Measurements from ENCODE around the gene HBA1. TPM values are rescaled to one million over a fixed set of nuclear protein-coding genes. Genes with fewer than 3 reads are reported as not detected.
"Not testable (repeated sequence)": the region's sequence is repeated elsewhere in the genome, so short reads cannot be mapped to it uniquely, and the experiment has no call there.

HBA1 gene
- polyA plus RNA-seq, 12 donors = 512 to 13,335 (median 2,461) TPM

GRCh38 chr16:153129-153521 is 23.4 kb upstream of the HBA1 start:
- DNase-seq = not testable (repeated sequence)

- not testable (repeated sequence) for DNase-seq
These were observed 22.8 kb upstream of the HBA1 start for GRCh38 chr16:153550-154216.

DNA sequence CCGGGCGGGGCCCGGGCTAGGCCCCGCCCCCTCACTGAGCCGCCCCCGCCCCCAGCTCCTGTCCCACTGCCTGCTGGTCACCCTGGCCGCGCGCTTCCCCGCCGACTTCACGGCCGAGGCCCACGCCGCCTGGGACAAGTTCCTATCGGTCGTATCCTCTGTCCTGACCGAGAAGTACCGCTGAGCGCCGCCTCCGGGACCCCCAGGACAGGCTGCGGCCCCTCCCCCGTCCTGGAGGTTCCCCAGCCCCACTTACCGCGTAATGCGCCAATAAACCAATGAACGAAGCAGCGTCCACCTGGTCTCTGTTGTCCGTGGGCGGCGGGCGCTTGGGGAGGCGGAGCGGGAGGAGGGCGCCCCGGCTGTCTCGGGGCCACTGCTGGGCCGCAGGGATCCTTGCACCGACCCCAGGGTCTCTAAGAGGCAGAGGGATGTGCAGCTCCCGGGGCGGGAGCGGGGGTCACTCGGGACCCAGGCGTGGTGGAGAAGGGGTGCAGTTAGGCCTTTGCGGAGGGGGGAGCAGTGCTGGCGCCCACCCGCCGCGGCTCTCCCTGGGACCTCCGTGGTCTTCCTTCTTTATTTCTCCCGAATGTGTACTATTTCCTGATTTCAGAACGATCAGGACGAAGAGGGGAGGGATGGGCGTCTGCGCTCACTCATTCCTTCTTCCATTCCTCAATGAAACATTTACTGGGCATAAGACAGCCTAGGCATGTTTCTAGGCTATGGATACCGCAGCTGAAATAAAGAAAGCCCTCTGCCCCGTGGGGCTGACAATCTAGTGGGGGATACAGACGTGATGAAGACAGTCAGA is 22.1 kb upstream of the HBA1 start:
- DNase-seq = peak; percentile 34

- DNase-seq = no peak
These were observed 21.5 kb upstream of the HBA1 start for GRCh38 chr16:155031-155398.

- DNase-seq = no peak
These were observed 17.2 kb upstream of the HBA1 start for GRCh38 chr16:159136-159849.

GRCh38 chr16:160242-160641 is 16.2 kb upstream of the HBA1 start:
- not testable (repeated sequence) for DNase-seq

DNA sequence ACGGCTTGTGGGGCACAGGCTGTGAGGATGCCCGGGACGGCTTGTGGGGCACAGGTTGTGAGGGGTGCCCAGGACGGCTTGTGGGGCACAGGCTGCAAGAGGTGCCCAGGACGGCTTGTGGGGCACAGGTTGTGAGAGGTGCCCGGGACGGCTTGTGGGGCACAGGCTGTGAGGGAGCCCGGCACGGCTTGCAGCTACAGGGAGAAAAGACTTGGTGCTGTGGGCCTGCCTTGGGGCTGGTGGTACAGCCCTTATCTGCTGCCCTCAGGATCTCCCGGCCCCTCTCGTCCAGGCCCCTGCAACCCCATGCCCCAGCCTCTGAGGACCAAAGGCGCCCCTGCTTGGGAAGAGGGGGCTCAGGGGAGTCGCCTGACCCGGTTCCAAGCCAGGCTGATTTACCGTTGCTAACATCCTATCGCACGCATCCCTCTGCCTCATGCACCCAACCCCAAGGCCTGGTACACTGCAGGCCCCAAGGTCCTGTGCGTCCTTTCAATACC is 15.7 kb upstream of the HBA1 start:
- DNase-seq = no peak

DNA sequence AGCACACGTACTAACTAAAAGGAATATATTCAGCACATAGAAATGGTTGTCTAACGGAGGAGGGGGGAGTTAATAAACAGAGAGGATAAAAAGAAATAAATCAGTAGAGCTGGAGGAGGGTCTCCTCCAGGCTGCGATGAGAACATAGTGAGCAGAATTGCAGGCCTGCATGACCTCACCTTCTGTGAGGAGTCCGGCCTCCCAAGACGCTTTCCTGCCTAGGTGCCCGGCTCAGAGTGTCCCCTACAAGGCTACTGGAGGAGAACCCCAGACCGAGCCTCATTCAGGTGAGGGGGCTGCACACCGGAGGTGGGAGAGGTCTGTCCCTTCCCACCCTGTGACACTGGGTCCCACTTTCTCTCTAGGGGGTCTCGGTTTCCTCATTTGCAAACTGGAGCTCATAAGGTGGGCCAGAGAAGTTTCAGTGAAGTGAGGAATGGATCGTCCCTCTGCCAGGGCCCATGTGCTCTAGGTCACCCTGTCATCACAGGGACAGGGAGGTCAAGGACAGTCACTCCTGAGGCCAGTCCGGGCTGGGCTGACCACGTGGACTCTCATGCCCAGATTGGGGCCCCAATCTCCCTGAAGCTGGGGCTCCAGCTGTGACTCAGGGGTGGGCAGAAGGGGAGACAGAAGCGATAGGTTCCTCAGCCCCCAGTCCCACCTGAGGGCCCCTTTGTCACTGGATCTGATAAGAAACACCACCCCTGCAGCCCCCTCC is 14.0 kb upstream of the HBA1 start:
- no peak for DNase-seq

DNA sequence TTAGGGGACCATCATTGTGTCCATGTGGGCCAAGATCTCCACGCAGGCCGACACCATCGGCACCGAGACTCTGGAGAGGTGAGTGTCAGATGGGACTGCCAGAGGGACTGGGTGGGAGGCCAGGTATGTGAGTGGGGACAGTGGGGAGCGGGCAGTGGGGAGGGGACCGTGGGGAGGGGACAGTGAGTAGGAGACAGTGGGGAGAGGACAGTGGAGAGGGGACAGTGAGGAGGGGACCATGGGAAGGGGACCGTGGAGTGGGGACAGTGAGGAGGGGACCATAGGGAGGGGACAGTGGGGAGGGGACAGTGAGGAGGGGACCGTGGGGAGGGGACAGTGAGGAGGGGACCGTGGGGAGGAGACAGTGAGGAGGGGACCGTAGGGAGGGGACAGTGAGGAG is 13.3 kb upstream of the HBA1 start:
- DNase-seq = not testable (repeated sequence)

DNA sequence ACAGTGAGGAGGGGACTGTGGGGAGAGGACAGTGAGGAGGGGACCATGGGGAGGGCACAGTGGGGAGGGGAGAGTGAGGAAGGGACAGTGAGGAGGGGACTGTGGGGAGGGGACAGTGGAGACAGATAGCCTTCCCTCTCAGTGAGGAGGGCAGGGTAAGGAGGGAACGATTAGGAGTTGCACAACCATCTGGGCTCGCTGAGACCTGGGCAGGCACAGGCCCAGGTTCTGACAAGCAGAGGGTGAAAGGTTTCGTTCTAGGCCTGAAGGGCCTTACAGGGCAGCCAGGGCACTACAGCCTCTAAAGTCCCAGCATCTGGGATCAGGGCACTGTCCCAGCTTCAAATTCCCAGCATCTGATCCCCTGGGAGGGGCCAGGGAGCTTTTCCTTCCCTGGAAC is 12.8 kb upstream of the HBA1 start:
- DNase-seq = not testable (repeated sequence)

DNA sequence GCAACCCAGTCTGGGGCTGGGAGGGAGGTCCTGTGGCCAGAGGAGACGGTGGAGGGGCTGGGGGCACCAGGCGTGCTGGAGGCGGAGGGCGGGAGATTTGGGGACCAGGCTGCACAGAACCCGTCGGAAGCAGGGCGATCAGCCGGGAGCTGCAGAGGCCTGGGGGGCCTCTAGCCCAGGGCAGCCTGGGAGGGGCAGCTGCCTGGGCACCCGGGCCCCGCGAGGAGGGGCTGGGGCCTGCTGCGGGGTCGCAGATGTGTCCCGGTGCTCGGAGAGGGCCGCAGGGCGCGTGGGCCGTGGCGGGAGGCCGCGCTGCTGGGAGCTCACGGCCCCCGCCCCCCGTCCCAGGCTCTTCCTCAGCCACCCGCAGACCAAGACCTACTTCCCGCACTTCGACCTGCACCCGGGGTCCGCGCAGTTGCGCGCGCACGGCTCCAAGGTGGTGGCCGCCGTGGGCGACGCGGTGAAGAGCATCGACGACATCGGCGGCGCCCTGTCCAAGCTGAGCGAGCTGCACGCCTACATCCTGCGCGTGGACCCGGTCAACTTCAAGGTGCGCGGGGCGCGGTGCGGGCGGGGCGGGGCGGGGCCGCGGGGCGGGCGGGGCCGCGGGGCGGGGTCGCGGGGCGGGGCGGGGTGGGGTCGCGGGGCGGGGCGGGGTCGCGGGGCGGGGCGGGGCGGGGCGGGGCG is 12.2 kb upstream of the HBA1 start:
- not testable (repeated sequence) for DNase-seq

- no peak for DNase-seq
These were observed 11.5 kb upstream of the HBA1 start for GRCh38 chr16:164827-165538.

DNA sequence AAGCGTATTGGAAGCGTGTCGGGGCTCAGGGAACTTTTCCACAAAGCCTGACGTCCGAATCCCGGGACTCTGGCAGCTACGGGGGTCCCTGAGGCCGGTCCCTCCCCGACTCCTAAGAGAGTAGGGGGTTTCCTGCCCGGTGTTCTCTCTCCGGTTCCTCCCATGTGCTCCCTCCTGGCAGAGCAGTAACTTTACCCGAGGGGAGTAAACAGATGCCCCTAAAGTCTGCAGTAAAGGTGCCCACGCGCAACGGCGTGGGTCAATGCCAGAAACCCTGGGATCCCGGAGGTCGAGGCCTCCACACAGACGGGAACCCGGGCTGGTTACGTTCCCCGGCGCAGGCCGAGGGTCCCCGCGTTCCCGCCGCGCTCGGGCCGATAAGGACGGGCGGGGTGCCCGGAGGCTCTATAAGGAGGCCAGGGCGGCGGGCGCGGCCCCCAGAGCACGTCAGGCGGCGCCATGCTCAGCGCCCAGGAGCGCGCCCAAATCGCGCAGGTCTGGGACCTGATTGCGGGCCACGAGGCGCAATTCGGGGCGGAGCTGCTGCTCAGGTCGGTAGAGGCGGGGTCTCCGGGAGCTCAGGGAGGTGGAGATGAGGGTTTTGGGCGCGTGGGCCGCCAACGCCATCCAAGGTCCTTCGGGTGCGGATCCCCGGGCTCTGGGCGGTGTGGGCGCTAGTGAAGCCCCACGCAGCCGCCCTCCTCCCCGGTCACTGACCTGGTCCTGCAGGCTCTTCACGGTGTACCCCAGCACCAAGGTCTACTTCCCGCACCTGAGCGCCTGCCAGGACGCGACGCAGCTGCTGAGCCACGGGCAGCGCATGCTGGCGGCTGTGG is 10.7 kb upstream of the HBA1 start, which contains the start of gene HBM:
TSS of gene HBM (plus strand) at position 440 of the 836 bp plus-strand sequence. CDS start at position 460, 20 bp downstream.
- DNase-seq = no peak

GRCh38 chr16:166375-167121 is 9.9 kb upstream of the HBA1 start:
- DNase-seq = no peak

GRCh38 chr16:167122-167690 is 9.3 kb upstream of the HBA1 start:
- no peak for DNase-seq

DNA sequence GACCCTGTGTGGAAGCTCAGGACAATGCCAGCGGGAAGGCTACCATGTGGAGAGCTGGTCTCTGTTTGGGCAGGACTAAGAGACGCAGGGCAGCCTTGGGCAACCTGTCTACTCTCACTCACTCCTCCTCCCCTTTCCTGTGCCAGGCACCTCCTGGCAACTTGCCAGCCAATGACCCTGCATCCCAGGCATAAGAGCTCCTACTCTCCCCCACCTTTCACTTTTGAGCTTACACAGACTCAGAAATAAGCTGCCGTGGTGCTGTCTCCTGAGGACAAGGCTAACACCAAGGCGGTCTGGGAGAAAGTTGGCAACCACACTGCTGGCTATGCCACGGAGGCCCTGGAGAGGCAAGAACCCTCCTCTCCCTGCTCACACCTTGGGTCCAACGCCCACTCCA is 8.1 kb upstream of the HBA1 start:
- no peak for DNase-seq

- DNase-seq = no peak
These were observed 7.5 kb upstream of the HBA1 start for GRCh38 chr16:169014-169413.

GRCh38 chr16:170088-170507 is 6.4 kb upstream of the HBA1 start:
- not testable (repeated sequence) for DNase-seq

Data from muscle of arm (tissue), 12 donors.